Osteoblast (primary cell): Measurements from ENCODE around the gene ATP11A. TPM values are rescaled to one million over a fixed set of nuclear protein-coding genes. Genes with fewer than 3 reads are reported as not detected.

Experiments used
- DNase-seq: peaks from one replicate; pipeline ENCODE4 v3.0.0; 2011; ENCODE audit warnings: low spot score, mixed read lengths; ENCODE audit not compliant: insufficient read length; ENCODE audit errors: missing footprints
- H2AFZ ChIP-seq: 2 replicates; pipeline ENCODE4 v1.6.0; 2011; ENCODE audit warnings: mild to moderate bottlenecking, low read length
- H3K27ac ChIP-seq: 2 replicates; pipeline ENCODE4 v1.5.1; 2011; ENCODE audit warnings: mild to moderate bottlenecking, low read depth, low read length, moderate library complexity
- H3K27me3 ChIP-seq: 2 replicates; pipeline ENCODE4 v1.6.0; 2012; ENCODE audit warnings: mild to moderate bottlenecking, control low read depth, inconsistent platforms, low read length, moderate library complexity; ENCODE audit not compliant: insufficient read depth
- H3K36me3 ChIP-seq: 2 replicates; pipeline ENCODE4 v1.5.1; 2011; ENCODE audit warnings: mild to moderate bottlenecking, low read length, control low read depth, moderate library complexity; ENCODE audit not compliant: insufficient read depth
- H3K4me1 ChIP-seq: 2 replicates; pipeline ENCODE4 v1.5.1; 2011; ENCODE audit warnings: mild to moderate bottlenecking, low read length, control low read depth, moderate library complexity; ENCODE audit not compliant: insufficient read depth
- H3K4me2 ChIP-seq: 2 replicates; pipeline ENCODE4 v1.6.0; 2011; ENCODE audit warnings: mild to moderate bottlenecking, low read length; ENCODE audit not compliant: insufficient read depth
- H3K4me3 ChIP-seq: fragments of 200-600 bp; sonication (generic); 3 replicates; pipeline ENCODE4 v1.5.1; 2012; ENCODE audit warnings: mild to moderate bottlenecking, low read length, inconsistent platforms; ENCODE audit not compliant: insufficient read depth
- H3K79me2 ChIP-seq: 2 replicates; pipeline ENCODE4 v1.6.0; 2012; ENCODE audit warnings: mild to moderate bottlenecking, low read length, control low read depth, inconsistent platforms; ENCODE audit not compliant: insufficient read depth
- H3K9me3 ChIP-seq: 2 replicates; pipeline ENCODE4 v1.5.1; 2011; ENCODE audit warnings: low read depth, low read length, control low read depth
- H4K20me1 ChIP-seq: 2 replicates; pipeline ENCODE4 v1.6.0; 2012; ENCODE audit warnings: mild to moderate bottlenecking, low read length, control low read depth; ENCODE audit not compliant: insufficient read depth
- total RNA-seq: library from RNA; depleted of rRNA; stranded (reverse); fragments of >200 nt; gene quantifications from 2 replicates; pipeline ENCODE4 v1.2.3, GENCODE V29; 2012
- TF ChIP-seq, protein P1 (sequence below): IDR thresholded peaks from 2 replicates; pipeline ENCODE4 v1.5.1; 2011; ENCODE audit warnings: mild to moderate bottlenecking, low read depth, low read length, moderate library complexity; ENCODE audit errors: extremely low read depth

Gene ATP11A
- total RNA-seq, 1 donor: 7.6 TPM

DNA sequence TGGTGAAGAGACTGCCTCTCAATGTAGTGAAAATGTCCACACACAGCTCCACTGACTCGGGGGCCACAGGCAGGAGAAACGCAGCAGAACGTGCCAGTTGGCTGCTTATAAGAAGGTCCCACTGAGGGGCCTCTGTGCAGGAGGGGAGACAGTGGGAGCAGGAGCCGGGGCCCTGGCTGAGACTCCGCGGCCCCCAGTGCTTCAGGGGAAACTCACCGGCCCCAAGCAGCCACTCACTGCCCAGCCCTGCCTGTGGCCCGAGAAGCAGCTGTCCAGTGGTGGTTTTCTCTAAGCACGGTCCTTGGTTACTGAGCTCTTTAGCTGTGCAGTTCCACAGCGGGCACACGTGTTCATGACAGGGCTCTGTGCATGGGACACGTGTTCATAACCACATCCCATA lies 187.2 kb downstream of the ATP11A start:
- DNase-seq: no peak
- Histone ChIP-seq H3K27ac (no peak overlapping the region), H3K79me2 (no peaks in the 10 kb centered on the region), H3K4me1 (no peaks in the 10 kb centered on the region), H4K20me1 (no peaks in the 10 kb centered on the region), H3K4me2 (no peak overlapping the region), H2AFZ (no peak overlapping the region), H3K36me3 (no peaks in the 10 kb centered on the region), H3K4me3 (no peak overlapping the region), H3K27me3 (no peaks in the 10 kb centered on the region), H3K9me3 (no peaks in the 10 kb centered on the region)
- TF ChIP-seq, protein P1, sequence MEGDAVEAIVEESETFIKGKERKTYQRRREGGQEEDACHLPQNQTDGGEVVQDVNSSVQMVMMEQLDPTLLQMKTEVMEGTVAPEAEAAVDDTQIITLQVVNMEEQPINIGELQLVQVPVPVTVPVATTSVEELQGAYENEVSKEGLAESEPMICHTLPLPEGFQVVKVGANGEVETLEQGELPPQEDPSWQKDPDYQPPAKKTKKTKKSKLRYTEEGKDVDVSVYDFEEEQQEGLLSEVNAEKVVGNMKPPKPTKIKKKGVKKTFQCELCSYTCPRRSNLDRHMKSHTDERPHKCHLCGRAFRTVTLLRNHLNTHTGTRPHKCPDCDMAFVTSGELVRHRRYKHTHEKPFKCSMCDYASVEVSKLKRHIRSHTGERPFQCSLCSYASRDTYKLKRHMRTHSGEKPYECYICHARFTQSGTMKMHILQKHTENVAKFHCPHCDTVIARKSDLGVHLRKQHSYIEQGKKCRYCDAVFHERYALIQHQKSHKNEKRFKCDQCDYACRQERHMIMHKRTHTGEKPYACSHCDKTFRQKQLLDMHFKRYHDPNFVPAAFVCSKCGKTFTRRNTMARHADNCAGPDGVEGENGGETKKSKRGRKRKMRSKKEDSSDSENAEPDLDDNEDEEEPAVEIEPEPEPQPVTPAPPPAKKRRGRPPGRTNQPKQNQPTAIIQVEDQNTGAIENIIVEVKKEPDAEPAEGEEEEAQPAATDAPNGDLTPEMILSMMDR: no peak

DNA sequence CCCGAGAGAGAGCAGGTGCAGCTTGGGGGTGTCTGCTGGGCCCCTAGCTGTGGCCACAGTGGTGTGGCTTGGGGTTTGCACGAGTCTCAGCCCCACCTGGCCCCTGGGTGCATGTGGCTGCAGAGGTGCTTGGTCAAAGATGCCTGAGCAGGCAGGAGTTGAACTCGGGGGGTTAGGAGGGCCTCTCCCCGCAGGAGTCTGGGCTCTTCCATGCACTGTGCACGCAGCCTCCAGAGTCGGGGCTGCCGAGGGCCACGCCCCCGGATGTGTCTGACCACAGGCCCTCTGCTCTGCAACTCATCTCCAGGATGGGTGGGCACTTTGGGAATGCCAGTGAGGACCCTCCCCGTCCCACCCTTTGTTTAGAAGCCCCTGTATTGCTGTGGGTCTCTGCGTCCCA lies 187.7 kb downstream of the ATP11A start:
- no peaks in the 10 kb centered on the region for H3K27me3 ChIP-seq
- no peaks in the 10 kb centered on the region for H3K9me3 ChIP-seq
- H3K36me3 ChIP-seq: no peaks in the 10 kb centered on the region
- TF ChIP-seq, protein P1: no peak
- H3K27ac ChIP-seq: no peak overlapping the region
- H2AFZ ChIP-seq: no peak overlapping the region
- no peak overlapping the region for H3K4me2 ChIP-seq
- no peak for DNase-seq
- no peaks in the 10 kb centered on the region for H4K20me1 ChIP-seq
- H3K4me1 ChIP-seq: no peaks in the 10 kb centered on the region
- H3K4me3 ChIP-seq: no peak overlapping the region
- no peaks in the 10 kb centered on the region for H3K79me2 ChIP-seq

DNA sequence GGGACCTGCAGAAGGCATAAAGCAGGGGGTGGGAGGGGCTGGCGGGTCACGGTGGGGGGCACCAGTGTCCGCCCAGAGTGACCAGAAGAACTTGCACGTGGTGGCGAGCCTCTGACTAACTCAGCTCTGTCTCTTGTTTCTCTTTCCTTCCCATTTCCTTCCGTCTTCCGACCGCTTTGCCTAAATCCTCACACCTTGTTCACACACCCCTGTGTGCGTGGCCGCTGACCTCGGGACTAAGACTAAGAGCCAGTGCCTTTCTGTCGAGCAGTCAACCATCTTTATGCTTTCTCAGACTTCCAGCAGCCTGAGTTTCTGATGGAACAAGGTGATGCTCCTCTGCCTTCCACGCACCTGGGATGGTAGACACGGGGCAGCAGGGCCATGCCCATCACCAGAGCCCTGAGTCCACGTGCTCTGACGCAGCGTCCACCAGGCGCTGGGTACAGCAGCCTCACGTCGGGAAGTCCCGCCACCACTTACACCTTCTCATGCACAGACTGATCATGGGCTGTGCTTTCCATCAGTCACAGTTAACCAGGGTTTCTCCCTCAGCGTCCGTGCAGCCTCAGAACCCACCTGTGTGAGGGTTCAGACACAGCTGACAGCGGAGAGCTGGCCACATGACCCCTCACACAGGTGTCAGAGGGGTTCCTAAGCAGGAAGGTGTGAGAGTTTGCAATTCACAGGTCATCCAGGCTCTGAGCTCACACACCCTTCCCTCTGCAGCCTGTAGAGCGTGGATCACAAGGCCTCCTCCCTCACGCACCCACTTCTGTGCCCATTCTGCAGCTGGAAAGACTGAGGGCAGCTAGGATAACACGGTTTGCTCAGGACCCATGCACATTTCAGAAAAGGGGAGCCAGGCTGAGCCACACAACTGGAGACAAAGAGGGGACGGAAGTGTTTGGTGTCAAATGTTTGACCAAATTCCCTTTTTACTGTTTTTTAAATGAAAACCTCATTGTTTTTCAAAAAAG lies 188.4 kb downstream of the ATP11A start:
- TF ChIP-seq, protein P1: no peak
- Histone ChIP-seq H3K4me3 (no peak overlapping the region), H2AFZ (no peak overlapping the region), H3K4me2 (no peak overlapping the region), H3K27ac (no peak overlapping the region), H4K20me1 (no peaks in the 10 kb centered on the region), H3K36me3 (no peaks in the 10 kb centered on the region), H3K9me3 (no peaks in the 10 kb centered on the region), H3K79me2 (no peaks in the 10 kb centered on the region), H3K4me1 (no peaks in the 10 kb centered on the region), H3K27me3 (no peaks in the 10 kb centered on the region)
- no peak for DNase-seq

DNA sequence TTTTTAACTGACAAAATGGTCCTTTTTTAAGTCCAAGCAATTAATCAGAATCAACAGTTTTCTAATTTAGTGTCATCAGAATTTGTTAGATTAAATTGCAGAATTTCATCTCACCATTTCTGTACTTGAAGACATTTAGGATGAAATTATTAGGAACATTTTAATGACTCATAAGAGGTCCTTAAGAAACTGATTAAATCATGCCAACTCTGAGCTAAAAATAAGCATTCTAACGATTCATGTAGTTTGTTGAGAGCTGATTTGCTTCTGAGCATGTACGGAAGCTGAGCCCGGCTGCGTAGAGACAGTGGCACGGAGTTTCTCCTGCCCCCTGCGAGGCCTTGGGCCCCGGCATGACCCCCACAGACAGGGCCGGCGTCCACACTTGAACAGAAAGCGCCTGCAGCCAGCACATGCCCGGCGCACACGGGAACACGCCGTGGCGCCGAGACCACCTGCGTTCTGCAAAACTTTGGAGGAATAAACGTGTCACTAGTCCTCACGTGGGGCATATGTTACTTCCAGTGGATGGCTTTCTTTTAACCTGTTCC lies 189.5 kb downstream of the ATP11A start:
- H2AFZ ChIP-seq: no peak overlapping the region
- no peaks in the 10 kb centered on the region for H3K4me1 ChIP-seq
- no peaks in the 10 kb centered on the region for H3K36me3 ChIP-seq
- no peaks in the 10 kb centered on the region for H3K9me3 ChIP-seq
- no peak overlapping the region for H3K27ac ChIP-seq
- no peaks in the 10 kb centered on the region for H4K20me1 ChIP-seq
- H3K4me2 ChIP-seq: no peak overlapping the region
- TF ChIP-seq, protein P1: no peak
- no peaks in the 10 kb centered on the region for H3K27me3 ChIP-seq
- DNase-seq: peak; percentile 89
- no peak overlapping the region for H3K4me3 ChIP-seq
- H3K79me2 ChIP-seq: no peaks in the 10 kb centered on the region
